Fibroblast of skin of right biceps (primary cell): ENCODE data around the gene BSG.

Source experiments
- DNase-seq: peaks from one replicate; pipeline ENCODE4 v3.0.0-alpha.2; 2013

BSG gene

DNA sequence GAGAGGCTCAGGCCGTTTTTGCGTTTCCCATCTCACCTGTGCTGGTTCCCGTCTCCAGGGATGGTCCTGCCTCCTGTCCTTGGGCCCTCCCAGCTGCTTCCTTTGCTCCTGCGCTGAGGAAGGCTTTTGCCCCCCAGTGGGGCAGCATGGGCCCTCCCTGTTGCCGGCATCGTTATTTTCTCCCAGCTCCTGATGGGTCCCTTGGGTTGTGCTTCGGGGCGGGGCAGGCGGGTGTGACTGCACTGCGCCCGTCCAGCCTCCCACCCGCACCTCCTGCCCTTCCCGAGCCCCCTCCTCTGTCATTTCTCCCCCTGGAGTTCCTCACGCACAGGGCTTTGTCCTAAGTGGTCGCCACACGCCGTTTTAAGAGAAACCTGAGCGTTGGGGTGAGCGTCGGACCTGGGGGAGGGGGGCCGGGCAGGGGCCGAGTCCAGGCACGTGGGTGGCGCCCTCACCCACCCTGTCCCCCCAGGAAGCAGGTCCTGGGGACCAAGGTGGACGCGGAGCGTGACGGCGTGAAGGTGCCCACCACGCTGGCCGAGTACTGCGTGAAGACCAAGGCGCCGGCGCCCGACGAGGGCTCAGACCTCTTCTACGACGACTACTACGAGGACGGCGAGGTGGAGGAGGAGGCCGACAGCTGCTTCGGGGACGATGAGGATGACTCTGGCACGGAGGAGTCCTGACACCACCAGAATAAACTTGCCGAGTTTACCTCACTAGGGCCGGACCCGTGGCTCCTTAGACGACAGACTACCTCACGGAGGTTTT is 31.3 kb upstream of the BSG start:
- DNase-seq = no peak

DNA sequence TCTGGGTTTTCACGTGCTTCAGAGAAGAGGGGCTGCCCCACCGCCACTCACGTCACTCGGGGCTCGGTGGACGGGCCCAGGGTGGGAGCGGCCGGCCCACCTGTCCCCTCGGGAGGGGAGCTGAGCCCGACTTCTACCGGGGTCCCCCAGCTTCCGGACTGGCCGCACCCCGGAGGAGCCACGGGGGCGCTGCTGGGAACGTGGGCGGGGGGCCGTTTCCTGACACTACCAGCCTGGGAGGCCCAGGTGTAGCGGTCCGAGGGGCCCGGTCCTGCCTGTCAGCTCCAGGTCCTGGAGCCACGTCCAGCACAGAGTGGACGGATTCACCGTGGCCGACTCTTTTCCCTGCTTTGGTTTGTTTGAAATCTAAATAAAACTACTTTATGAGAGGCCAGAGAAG is 30.7 kb upstream of the BSG start:
- DNase-seq = no peak

DNA sequence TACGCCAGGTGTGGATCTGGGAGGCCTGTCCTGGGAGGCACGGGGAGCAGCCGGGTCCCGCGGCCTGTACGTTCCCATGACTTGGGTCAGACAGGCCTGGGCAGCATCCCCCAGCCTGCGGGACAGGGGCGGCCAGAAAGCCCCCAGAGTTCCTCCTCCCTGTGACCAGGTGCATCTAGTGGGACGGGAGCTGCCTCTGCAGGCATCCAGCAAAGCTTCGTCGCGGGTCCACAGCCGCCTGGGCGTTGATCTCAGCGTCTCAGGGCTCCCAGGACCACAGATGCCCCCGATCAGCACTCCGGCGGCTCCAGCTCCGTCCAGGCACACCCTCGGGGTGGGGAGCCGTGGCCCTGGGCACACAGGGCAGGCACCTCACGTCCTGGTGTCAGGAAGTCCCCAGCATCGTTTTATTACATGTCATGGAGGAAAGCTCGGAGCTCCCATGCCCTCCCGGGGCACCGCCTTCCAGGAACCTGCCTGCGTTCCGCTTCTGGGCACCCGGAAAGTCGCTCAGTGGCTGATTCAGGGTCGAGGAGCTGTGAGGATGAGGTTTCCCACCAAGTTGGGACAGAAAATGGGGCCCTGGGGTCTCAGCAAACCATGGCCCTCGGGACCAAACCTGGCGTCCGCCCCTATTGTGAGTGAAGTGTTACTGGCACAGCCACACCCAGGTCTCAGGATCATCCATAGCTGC is 30.1 kb upstream of the BSG start:
- no peak for DNase-seq

DNA sequence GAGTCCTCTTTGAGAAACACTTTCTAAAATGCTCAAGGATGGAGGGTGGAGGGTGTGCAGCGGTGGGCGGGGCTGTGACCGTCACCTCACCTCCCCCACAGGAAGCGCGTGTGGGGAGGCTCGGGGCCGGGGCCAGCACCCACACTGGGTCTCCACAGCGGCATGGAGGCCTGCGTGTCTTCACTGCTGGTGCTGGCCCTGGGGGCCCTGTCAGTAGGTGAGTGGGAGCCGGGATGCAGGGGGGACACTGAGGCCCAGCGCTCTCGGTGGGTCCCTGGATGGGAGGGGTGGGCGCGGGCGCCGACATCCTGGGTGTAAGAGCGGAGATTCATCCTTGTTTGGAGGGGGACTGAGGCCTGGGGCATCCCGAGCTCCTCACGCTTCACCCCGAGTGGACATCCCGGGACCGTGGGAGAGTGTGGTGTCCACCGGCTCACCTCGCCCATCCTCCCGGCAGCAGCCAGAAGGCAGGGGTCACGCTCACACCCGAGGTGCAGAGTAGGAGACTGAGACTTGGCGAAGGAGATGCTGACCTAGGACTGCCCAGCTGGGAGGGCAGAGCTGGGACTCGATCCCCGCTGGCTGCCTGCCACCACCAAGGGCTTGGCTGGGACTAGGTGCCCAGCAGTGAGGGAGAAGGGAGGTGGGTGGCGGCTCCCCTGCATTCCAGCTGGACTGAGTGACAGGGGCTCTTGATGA is 28.3 kb upstream of the BSG start, which contains the start of gene GZMM:
Gene GZMM, plus strand, starts transcription at position 144 of the 699 bp plus-strand sequence. Its CDS starts 19 bp downstream, at position 163.
- no peak for DNase-seq

DNA sequence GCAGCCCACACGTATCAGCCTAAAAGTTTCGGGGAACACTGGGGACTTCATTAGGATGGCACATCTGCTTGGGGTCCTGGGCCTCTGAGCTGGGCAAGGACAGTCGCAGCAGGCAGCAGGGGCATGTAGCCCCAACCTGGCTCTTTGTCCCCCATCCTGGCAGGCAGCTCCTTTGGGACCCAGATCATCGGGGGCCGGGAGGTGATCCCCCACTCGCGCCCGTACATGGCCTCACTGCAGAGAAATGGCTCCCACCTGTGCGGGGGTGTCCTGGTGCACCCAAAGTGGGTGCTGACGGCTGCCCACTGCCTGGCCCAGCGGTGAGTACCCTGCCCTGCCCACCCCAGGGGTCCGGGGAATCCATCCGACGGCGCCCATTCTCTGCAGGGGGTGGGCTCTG is 25.3 kb upstream of the BSG start:
- DNase-seq = no peak

DNA sequence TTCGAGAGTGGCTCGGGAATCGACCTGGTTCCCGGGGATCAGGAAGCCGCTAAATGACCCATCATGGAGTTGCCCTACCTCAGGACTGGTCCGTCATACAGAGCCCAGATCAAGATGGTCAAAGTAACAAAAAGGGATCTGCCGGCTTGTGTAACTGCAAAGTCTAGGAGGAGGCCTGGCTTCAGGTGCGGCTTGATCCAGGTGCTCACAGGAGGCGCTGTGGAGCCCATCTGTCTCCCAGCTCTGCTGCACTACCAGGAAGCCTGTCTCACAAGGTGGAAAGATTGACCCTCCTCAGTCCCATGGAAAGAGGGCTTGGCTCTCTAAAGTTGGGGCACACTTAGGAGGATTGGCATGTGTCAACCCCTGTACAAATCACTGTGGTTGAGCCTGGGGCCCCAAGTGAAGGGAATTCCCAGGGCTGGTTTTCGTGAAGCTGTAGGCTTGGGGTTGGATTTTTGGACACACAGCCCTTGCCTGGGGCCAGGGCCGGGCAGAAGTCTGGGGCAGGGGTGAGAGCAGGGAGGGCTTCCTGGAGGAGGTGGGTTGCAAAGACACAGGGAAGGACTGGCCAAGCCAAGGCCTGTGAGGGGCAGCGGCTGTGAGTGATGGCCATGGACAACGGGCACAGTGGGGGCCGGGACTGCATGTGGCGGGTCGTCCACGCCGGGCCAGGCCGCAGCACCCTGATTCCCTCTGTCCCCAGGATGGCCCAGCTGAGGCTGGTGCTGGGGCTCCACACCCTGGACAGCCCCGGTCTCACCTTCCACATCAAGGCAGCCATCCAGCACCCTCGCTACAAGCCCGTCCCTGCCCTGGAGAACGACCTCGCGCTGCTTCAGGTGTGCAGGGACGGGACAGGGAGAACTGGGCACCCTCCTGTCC is 24.3 kb upstream of the BSG start:
- no peak for DNase-seq

DNA sequence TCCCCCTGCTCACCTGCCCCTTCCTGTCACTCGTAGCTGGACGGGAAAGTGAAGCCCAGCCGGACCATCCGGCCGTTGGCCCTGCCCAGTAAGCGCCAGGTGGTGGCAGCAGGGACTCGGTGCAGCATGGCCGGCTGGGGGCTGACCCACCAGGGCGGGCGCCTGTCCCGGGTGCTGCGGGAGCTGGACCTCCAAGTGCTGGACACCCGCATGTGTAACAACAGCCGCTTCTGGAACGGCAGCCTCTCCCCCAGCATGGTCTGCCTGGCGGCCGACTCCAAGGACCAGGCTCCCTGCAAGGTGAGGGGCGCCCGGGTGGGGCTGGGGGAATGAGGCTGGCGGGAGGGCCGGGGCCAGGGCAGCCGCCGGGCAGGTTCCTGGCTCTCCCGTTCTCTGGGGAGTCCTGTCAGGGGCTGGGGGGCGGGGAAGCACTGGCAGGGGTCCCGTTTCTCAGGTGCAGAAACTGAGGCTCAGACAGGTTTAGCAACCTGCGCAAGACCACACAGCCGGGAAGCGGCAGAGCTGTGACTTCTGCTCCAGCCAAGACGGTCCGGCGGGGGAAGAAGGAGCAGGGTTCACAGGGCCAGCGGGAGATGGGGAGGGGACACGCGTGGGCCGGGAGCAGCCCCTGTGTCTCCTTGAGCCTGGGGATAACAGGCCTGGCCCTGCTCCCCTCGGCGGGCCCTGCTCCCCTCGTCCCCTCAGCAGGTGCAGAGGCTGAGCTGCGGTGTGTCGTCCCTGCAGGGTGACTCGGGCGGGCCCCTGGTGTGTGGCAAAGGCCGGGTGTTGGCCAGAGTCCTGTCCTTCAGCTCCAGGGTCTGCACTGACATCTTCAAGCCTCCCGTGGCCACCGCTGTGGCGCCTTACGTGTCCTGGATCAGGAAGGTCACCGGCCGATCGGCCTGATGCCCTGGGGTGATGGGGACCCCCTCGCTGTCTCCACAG is 23.2 kb upstream of the BSG start:
- no peak for DNase-seq

DNA sequence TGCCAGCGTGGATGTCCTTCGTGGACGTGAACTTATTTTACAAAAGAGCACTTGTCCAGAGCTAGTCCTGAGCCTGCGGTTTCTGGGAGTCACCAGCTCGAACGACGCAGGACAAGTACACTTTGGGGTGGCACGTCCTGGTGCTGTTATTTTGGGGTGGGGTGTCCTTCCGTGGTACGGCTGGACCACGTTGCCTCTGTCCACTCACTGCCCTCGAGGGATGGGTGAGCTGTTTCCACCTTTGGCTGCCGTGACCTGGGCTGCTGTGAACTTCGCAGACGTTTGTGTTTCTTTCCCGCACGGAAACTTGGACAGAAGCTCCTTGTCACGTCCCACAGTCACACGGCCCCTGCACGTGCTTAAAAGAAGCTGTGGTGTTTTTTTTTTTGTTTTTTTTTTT is 17.6 kb upstream of the BSG start:
- DNase-seq = no peak

DNA sequence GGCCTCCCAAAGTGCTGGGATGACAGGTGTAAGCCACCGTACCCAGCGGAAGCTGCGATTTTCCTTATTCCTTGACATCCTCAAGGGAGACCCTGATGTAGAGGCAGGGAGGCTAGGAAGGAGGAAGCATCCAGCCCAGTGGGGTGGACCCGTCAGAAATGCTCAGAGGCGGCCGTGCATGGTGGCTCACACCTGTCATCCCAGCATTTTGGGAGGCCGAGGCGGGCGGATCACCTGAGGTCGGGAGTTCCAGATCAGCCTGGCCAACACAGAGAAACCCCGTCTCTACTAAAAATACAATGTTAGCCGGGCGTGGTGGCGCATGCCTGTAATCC is 17.0 kb upstream of the BSG start:
- DNase-seq = no peak

DNA sequence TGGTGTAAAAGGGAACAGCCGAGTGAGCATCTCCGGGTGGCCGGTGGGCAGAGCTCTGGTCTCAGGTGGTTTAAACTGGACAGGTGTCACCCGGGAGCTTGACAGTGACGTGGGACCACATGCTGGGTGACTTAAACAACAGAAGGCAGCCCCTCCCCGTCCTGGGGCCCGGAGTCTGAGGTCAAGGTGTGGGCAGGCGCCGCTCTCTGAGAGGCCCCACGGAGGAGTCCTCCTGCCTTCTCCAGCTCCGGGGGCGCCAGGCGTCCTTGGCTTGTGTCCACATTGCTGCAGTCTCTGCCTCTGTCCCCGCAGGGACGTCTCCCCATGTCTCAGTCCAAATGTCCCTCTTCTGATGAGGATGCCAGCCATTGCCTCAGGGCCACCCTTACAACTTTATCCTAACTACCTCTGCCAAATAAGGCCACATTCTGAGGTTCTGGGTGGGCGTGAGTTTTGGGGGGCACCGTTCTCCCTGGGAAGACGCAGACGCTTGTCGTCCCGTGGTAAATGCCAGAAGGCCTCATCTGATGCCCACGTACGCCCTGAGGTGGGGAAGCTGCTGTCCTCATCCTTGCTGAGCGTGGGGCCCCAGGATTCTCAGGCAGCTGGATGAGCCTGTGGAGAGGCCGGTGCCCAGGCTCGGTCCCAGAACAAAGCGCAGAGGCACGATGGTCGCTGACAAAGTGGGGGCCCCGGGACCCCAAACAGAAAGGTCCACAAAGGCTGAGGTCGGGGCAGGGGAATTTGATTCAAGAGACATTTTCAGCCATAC is 15.6 kb upstream of the BSG start:
- no peak for DNase-seq

DNA sequence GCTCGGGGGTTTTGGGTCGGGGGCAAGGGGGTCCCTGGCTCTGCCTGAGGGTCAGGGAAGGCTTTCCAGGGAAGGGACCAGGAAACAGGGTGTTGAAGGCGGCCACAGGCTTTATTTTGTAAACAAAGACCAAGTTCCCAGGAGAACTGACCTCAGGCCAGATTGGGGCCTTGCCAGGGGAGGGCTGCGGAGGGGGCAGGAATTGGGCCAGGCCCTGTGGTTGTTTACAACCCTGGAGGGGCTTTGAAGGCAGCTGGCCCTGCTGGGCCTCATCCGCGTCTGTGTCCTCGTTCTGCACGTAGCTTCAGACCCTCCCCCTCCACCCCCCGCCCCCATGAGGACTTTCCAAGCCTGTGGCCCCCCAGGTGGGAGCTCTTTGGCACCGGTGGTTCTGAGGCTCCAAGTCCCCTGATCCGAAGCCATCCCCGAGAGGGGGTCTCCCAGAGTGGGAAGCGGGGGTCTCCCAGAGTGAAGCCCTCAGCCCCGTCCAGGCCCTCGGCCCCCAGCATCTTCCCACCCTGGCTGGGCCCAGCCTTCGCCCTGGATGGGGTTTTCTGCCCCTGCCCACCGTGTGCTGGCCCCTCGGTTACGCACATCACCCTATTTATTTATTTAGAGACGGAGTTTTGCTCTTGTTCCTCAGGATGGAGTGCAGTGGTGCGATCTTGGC is 13.5 kb upstream of the BSG start:
- DNase-seq = no peak

DNA sequence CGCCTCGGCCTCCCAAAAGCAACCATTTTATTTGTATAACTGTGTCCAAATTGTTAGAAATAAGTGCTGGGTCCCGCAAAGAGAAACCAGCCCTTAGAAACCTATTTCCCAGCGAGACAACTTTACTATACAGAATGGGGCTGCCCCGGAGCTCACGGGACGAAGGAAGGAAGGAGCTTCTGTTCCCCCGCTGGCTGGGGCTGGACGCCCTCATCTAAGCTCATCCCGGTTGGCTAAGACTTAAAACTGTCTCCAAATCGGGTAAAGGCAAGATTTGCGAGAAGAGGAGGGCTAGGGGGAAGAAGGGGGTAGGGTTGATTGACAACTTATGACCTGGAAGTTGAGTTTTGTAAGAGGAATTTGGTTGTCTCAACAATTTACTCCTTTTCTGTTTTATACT is 12.3 kb upstream of the BSG start:
- DNase-seq = no peak

DNA sequence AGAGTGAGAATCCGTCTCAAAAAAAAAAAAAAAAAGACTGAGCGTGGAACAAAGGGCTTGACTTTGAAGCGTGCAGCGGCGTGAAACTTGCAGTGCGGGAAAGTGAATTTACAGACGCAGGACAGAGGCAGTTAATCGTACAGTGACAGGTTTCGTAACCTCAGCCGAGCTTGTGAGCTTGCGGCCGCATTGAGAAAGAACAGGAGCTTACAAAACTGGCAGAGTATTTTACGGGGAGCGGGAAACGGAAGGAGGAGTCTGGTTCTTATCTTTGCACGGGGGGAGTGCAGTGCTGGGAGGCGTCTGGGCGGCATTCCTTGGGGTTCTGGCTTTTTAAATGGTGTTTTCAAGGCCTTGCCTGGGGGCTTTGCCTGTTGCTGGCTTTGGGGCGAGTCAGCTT is 6.0 kb upstream of the BSG start:
- DNase-seq = peak; percentile 29

DNA sequence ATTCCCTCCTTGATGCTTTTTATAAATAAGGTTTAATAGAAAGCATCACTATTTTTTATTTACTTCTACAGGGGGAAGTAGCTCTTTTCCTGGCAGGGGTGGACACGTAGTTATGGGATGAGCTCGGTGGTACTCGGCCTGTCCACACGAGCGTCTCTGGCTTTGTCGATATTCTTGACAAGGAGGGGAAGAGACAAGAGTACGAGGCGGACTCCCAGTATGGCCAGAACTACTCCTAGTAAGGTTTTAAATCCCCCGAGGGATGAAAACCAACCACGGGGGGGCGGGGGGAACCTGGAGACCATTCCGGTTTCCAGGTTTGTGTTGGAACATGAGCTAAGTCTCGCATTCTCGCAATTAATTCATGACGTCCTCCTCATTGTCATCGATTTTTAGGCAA is 5.6 kb upstream of the BSG start:
- no peak for DNase-seq

DNA sequence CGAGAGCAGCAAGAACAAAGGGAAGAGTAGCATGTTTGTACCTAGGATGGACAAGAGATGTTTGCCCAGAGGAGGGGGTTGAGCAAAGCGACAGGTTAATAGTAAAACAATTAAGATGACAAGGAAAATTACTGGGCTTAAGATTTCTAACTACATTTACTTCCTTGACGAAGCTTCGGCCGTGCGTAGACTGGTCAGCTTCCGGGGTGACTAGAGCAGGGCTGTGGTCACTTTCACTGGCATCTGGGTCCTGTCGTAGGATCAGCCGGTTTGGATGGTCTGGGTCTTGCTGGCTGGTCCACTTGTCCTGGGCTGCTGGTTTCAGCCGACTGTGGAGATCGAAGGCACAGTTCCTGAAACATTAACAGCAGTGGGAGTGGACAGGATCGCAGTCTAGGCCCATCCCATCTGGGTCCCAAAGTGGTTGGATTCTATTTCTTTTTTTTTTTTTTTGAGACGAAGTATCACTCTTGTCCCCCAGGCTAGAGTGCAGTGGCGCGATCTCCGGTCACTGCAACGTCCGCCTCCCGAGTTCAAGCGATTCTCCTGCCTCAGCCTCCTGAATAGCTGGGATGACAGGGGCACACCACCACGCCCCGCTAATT is 5.0 kb upstream of the BSG start:
- no peak for DNase-seq

DNA sequence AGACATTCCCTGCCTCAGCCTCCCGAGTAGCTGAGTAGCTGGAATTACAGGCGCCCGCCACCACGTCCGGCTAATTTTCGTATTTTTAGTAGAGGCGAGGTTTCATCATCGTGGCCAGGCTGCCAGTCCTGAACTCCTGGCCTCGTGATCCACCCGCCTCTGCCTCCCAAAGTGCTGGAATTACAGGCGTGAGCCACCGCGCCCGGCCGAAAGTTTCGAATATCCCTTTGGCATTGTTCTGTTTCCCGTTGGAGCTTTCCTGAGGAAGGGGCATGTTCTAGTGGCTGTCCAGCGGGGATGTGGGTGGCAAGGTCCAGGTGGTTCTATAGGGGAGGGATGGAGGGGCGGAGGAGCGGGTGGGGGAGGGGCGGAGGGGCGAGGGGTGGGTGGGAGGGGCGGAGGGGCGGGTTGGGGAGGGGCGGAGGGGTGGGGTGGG is 2.1 kb upstream of the BSG start:
- no peak for DNase-seq

DNA sequence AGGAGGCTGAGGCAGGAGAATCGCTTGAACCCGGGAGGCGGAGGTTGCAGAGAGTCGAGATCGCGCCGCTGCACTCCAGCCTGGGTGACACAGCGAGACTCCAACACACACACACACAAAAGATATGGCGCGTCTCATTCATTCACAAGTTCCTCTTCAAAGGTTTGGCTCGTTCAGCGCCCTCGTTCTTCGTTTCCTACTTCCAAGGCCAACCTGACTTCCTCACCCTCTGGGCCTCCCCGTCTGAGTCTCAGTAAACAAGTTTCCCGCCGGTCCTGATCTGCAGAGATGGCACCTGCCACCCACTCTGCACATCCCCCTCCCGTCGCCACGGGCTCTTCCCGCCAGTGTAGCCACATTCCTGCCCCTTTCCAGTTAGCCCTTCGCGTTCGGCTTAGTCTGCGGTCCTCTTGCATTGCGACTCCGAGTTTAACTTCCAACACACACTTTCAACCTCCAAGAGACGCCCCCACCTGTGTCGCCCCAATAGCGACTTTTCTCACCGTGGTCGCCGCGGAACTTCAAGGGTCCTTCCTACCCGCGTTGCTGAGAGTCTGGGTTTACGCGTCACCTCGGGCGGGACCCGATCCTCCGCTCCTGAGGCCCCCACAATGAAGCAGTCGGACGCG is 1.3 kb upstream of the BSG start:
- peak; percentile 28 for DNase-seq

DNA sequence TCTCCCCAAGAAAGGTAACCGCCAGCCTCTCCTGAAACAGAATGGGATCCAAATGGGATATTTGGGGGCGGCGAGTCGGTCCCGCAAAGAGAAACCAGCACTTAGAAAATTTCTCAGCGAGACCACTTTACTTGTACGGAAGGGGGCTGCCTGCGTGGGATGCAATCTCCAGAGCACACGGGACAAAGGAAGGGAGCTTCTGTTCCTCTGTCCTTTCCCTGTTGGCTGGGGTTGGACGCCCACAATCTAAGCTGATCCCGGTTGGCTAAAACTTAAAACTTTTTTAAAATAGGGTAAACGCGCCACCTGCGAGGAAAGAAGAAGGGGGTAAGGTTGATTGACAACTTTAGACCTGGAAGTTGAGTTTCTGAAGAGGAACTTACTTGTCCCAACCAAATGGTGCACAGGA is 826 bp upstream of the BSG start:
- DNase-seq = peak; percentile 40

DNA sequence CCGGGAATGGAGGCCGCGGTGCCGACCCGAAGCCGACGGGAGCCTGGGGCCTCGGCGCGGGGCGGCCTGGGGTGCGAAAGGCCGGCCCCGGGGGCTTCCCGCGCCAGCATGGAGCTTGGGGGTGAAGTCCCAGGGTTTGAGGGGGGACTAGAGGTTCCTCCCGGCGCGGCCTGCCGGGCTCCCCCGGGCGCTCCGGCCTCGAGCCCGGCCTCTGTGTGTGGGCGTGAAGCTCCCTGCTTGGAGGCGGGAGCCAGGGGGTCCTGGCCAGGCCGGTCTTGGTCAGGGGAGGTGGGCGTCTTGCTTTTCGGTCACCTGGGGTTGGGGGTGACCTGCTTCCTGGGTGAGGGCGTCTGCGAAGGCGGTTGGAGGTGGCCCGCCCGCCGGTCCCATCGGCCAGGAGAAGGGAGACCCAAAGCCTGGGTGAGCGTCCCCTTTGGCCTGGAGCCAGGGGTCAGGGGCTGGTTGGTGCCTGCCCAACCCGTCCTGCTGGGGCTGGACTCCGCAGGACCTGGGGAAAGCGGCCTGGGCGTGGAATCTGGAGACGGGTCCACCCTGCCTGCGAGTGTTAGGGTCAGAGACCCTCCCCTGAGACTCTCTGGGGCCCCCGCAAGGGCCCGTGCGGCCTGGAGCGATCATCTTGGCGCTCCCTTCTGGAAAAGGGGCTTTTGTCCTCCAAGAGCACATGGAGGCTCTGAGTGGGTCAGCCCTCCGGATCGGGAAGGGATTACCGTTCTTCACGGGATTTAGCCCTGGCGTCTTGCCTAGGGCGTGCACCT is 535 bp downstream of the BSG start:
- peak; percentile 48 for DNase-seq
